Measurements from ENCODE around the gene CXCL6.

The CXCL6 gene

GRCh38 chr4:73811841-73812240, 24.6 kb upstream of the CXCL6 start:
- no peak for TF ChIP-seq CTCF (IDR thresholded peaks at IDR 0.05)

- no peak for TF ChIP-seq CTCF (IDR thresholded peaks at IDR 0.05)
These were observed 21.8 kb upstream of the CXCL6 start for GRCh38 chr4:73814679-73815078.

- TF ChIP-seq CTCF (IDR thresholded peaks at IDR 0.05): no peak
These were observed 21.3 kb upstream of the CXCL6 start for GRCh38 chr4:73815145-73815544.

GRCh38 chr4:73816814-73817213, 19.7 kb upstream of the CXCL6 start:
- TF ChIP-seq CTCF (IDR thresholded peaks at IDR 0.05): no peak

GRCh38 chr4:73817341-73817740, 19.1 kb upstream of the CXCL6 start:
- TF ChIP-seq CTCF (IDR thresholded peaks at IDR 0.05): no peak

- no peak for TF ChIP-seq CTCF (IDR thresholded peaks at IDR 0.05)
These were observed 15.2 kb upstream of the CXCL6 start for GRCh38 chr4:73821325-73821724.

GRCh38 chr4:73822389-73822788, 14.1 kb upstream of the CXCL6 start:
- TF ChIP-seq CTCF (IDR thresholded peaks at IDR 0.05): no peak

GRCh38 chr4:73822812-73823504, 13.5 kb upstream of the CXCL6 start:
- TF ChIP-seq CTCF (IDR thresholded peaks at IDR 0.05): no peak

Data from LNCAP (cell line).